WTC11 (cell line): ENCODE data around the gene PLA2G2E. TPM values are rescaled to one million over a fixed set of nuclear protein-coding genes. Genes with fewer than 3 reads are reported as not detected.

Source experiments
- ATAC-seq: fragments of 200-7000 bp; cut with Tn5 transposase; 2 replicates; pipeline ENCODE4 v1.10.0; 2021; ENCODE audit warnings: mild to moderate bottlenecking, moderate library complexity
- CTCF ChIA-PET: fragments of 300-600 bp; sonication (Branson Sonifier 250); formaldehyde crosslinking; loops from one replicate; lab custom pipeline; 2021; ENCODE audit warnings: antibody characterized with exemption; lab: Charles Lee
- POLR2A ChIA-PET: fragments of 350-600 bp; sonication (Branson Sonifier 250); formaldehyde crosslinking; loops from one replicate; lab custom pipeline; 2021; ENCODE audit warnings: antibody characterized with exemption; lab: Charles Lee
- DNase-seq: peaks from one replicate; pipeline ENCODE4 v3.0.0; 2021; ENCODE audit warnings: low spot score
- H3K27ac Mint-ChIP-seq: 2 replicates; pipeline ENCODE4 v1.8.0; 2021; ENCODE audit warnings: mixed read lengths
- H3K27me3 Mint-ChIP-seq: 2 replicates; pipeline ENCODE4 v1.8.0; 2021; ENCODE audit warnings: low read depth, mild to moderate bottlenecking, moderate library complexity, mixed read lengths
- H3K36me3 Mint-ChIP-seq: 2 replicates; pipeline ENCODE4 v1.8.0; 2021; ENCODE audit warnings: mixed read lengths
- H3K4me1 Mint-ChIP-seq: 2 replicates; pipeline ENCODE4 v1.8.0; 2022; ENCODE audit warnings: mixed read lengths
- H3K4me3 Mint-ChIP-seq: 2 replicates; pipeline ENCODE4 v1.8.0; 2021; ENCODE audit warnings: mild to moderate bottlenecking, moderate library complexity, mixed read lengths
- H3K9me3 Mint-ChIP-seq: 2 replicates; pipeline ENCODE4 v1.8.0; 2021; ENCODE audit warnings: mixed read lengths
- CBFB ChIP-seq: sonication (generic); formaldehyde crosslinking; IDR thresholded peaks from 2 replicates; pipeline ENCODE4 v1.8.1; 2022; ENCODE audit warnings: mild to moderate bottlenecking, low read depth, missing genetic modification reagents
- E2F1 ChIP-seq: sonication (generic); formaldehyde crosslinking; IDR thresholded peaks from 2 replicates; pipeline ENCODE4 v1.8.0; 2022; ENCODE audit warnings: mild to moderate bottlenecking, missing genetic modification reagents
- ETV6 ChIP-seq: sonication (generic); formaldehyde crosslinking; IDR thresholded peaks from 2 replicates; pipeline ENCODE4 v1.8.1; 2022; ENCODE audit warnings: mild to moderate bottlenecking, missing genetic modification reagents
- FOXP4 ChIP-seq: sonication (generic); formaldehyde crosslinking; IDR thresholded peaks from 2 replicates; pipeline ENCODE4 v1.8.0; 2022; ENCODE audit warnings: mild to moderate bottlenecking, missing genetic modification reagents
- HMGA2 ChIP-seq: fragments of 250-450 bp; sonication (Bioruptor Pico); IDR thresholded peaks from 2 replicates; pipeline ENCODE4 v1.4.0; 2021; ENCODE audit warnings: mild to moderate bottlenecking, moderate library complexity
- IRF1 ChIP-seq: sonication (generic); formaldehyde crosslinking; IDR thresholded peaks from 2 replicates; pipeline ENCODE4 v1.8.0; 2023; ENCODE audit warnings: missing genetic modification reagents
- JAZF1 ChIP-seq: fragments of 250-450 bp; sonication (Bioruptor Pico); IDR thresholded peaks from 2 replicates; pipeline ENCODE4 v1.9.0; 2021; ENCODE audit warnings: moderate library complexity, mild to moderate bottlenecking, inconsistent platforms
- MAX ChIP-seq: sonication (generic); formaldehyde crosslinking; IDR thresholded peaks from 2 replicates; pipeline ENCODE4 v1.8.0; 2022; ENCODE audit warnings: mild to moderate bottlenecking, missing genetic modification reagents
- MYBL2 ChIP-seq: sonication (generic); formaldehyde crosslinking; IDR thresholded peaks from 2 replicates; pipeline ENCODE4 v1.8.1; 2023; ENCODE audit warnings: mild to moderate bottlenecking, moderate library complexity, missing genetic modification reagents
- NR1H2 ChIP-seq: sonication (generic); formaldehyde crosslinking; IDR thresholded peaks from 2 replicates; pipeline ENCODE4 v1.9.0; 2021; ENCODE audit warnings: mild to moderate bottlenecking, moderate library complexity, missing genetic modification reagents
- PRDM15 ChIP-seq: sonication (generic); formaldehyde crosslinking; IDR thresholded peaks from 2 replicates; pipeline ENCODE4 v1.8.0; 2022; ENCODE audit warnings: missing genetic modification reagents
- SOX15 ChIP-seq: fragments of 250-450 bp; sonication (Bioruptor Pico); IDR thresholded peaks from 2 replicates; pipeline ENCODE4 v1.9.0; 2021; ENCODE audit warnings: mild to moderate bottlenecking
- ZBTB21 ChIP-seq: sonication (generic); formaldehyde crosslinking; IDR thresholded peaks from 2 replicates; pipeline ENCODE4 v1.8.1; 2023; ENCODE audit warnings: mild to moderate bottlenecking, missing genetic modification reagents, borderline replicate concordance
- ZBTB43 ChIP-seq: sonication (generic); formaldehyde crosslinking; IDR thresholded peaks from 2 replicates; pipeline ENCODE4 v1.8.1; 2023; ENCODE audit warnings: mild to moderate bottlenecking, missing genetic modification reagents
- ZNF121 ChIP-seq: sonication (generic); formaldehyde crosslinking; IDR thresholded peaks from 2 replicates; pipeline ENCODE4 v1.8.0; 2023; ENCODE audit warnings: missing genetic modification reagents
- ZNF532 ChIP-seq: fragments of 250-450 bp; sonication (Bioruptor Pico); IDR thresholded peaks from 2 replicates; pipeline ENCODE4 v1.9.0; 2021; ENCODE audit warnings: mild to moderate bottlenecking, borderline replicate concordance
- total RNA-seq: library from RNA; stranded (reverse); gene quantifications from 3 replicates; pipeline ENCODE4 v1.2.3, GENCODE V29; 2021

The PLA2G2E gene
- total RNA-seq, 1 experiment from 2014 or later = not detected

- no peak for TF ChIP-seq PRDM15 (CRISPR knock-in tag)
- no peak for TF ChIP-seq FOXP4 (CRISPR knock-in tag)
- no peak for TF ChIP-seq ZNF532
- no peak for TF ChIP-seq CBFB (CRISPR knock-in tag)
- TF ChIP-seq ZBTB21 (CRISPR knock-in tag) = no peak
- TF ChIP-seq HMGA2 (CRISPR knock-in tag) = no peak
Observed at GRCh38 chr1:19879227-19879626, 44.2 kb downstream of the PLA2G2E start (continued).

- Mint-ChIP-seq H3K4me3 (no peak overlapping the region), H3K36me3 (no peaks in the 10 kb centered on the region), H3K9me3 (peaks cover 9% of the 10 kb centered on the region), H3K27me3 (no peaks in the 10 kb centered on the region; the same call in 1 of the 2 replicates), H3K27ac (no peak overlapping the region), H3K4me1 (peaks cover 17% of the 10 kb centered on the region)
- CTCF ChIA-PET = no interaction called here
- POLR2A ChIA-PET = no interaction called here
- DNase-seq (no peak), ATAC-seq (no peak)
- TF ChIP-seq ZBTB21 (CRISPR knock-in tag) (no peak), SOX15 (CRISPR knock-in tag) (no peak), NR1H2 (CRISPR knock-in tag) (no peak), IRF1 (CRISPR knock-in tag) (no peak), ZBTB43 (CRISPR knock-in tag) (no peak), ZNF121 (CRISPR knock-in tag) (no peak), JAZF1 (CRISPR knock-in tag) (no peak), E2F1 (CRISPR knock-in tag) (no peak), MYBL2 (CRISPR knock-in tag) (no peak), MAX (CRISPR knock-in tag) (no peak), PRDM15 (CRISPR knock-in tag) (no peak), FOXP4 (CRISPR knock-in tag) (no peak), ETV6 (no peak)
Observed at GRCh38 chr1:19878637-19878985, 44.8 kb downstream of the PLA2G2E start.
